Neural progenitor cell (in vitro differentiated cells): ENCODE results near the gene AMBRA1. TPM values are rescaled to one million over a fixed set of nuclear protein-coding genes. Genes with fewer than 3 reads are reported as not detected.

ENCODE experiments used
- DNase-seq: peaks from one replicate; pipeline ENCODE4 v3.0.0-alpha.2; 2016; ENCODE audit warnings: low spot score
- H2AFZ ChIP-seq: fragments of 200-600 bp; sonication (generic); replicated peaks from 2 replicates; pipeline ENCODE4 v1.6.1; 2016; ENCODE audit warnings: antibody characterized with exemption
- H3F3A ChIP-seq: fragments of 200-600 bp; sonication (generic); 2 replicates; pipeline ENCODE4 v1.6.1; 2016; ENCODE audit warnings: antibody characterized with exemption, low read depth
- H3K27ac ChIP-seq: fragments of 200-600 bp; sonication (generic); 2 replicates; pipeline ENCODE4 v1.5.1; 2016; ENCODE audit warnings: mild to moderate bottlenecking
- H3K27me3 ChIP-seq: fragments of 200-600 bp; sonication (generic); 2 replicates; pipeline ENCODE4 v1.6.1; 2016; ENCODE audit warnings: mild to moderate bottlenecking, moderate library complexity
- H3K36me3 ChIP-seq: fragments of 200-600 bp; sonication (generic); 2 replicates; pipeline ENCODE4 v1.5.1; 2016
- H3K4me1 ChIP-seq: fragments of 200-600 bp; sonication (generic); 2 replicates; pipeline ENCODE4 v1.6.1; 2016; ENCODE audit warnings: mixed run types
- H3K4me2 ChIP-seq: fragments of 200-600 bp; sonication (generic); 2 replicates; pipeline ENCODE4 v1.6.1; 2016
- H3K4me3 ChIP-seq: fragments of 200-600 bp; sonication (generic); 2 replicates; pipeline ENCODE4 v1.5.1; 2016
- H3K79me2 ChIP-seq: fragments of 200-600 bp; sonication (generic); 2 replicates; pipeline ENCODE4 v1.6.1; 2016; ENCODE audit warnings: low read depth
- H3K9ac ChIP-seq: fragments of 200-600 bp; sonication (generic); 2 replicates; pipeline ENCODE4 v1.6.1; 2016
- H3K9me3 ChIP-seq: fragments of 200-600 bp; sonication (generic); 2 replicates; pipeline ENCODE4 v1.5.1; 2016; ENCODE audit warnings: low read depth
- H4K20me1 ChIP-seq: fragments of 200-600 bp; sonication (generic); 2 replicates; pipeline ENCODE4 v1.6.1; 2016; ENCODE audit warnings: low read depth
- H3K27ac Mint-ChIP-seq: 3 replicates; pipeline ENCODE4 v1.8.0; 2021; ENCODE audit warnings: mixed read lengths
- H3K27me3 Mint-ChIP-seq: 2 replicates; pipeline ENCODE4 v1.8.0; 2022; ENCODE audit warnings: low read depth, mild to moderate bottlenecking, inconsistent platforms, moderate library complexity, mixed read lengths; ENCODE audit not compliant: insufficient read depth
- H3K36me3 Mint-ChIP-seq: 3 replicates; pipeline ENCODE4 v1.8.0; 2021; ENCODE audit warnings: mixed read lengths
- H3K4me1 Mint-ChIP-seq: 3 replicates; pipeline ENCODE4 v1.8.0; 2021; ENCODE audit warnings: mixed read lengths
- H3K4me3 Mint-ChIP-seq: 3 replicates; pipeline ENCODE4 v1.8.0; 2021; ENCODE audit warnings: mild to moderate bottlenecking, moderate library complexity, mixed read lengths
- H3K9me3 Mint-ChIP-seq: 3 replicates; pipeline ENCODE4 v1.8.0; 2020; ENCODE audit warnings: mixed read lengths
- EZH2 ChIP-seq: fragments of 200-600 bp; sonication (generic); IDR thresholded peaks from 2 replicates; pipeline ENCODE4 v1.6.1; 2017; ENCODE audit warnings: antibody characterized with exemption, mild to moderate bottlenecking, moderate library complexity
- EZH2phosphoT487 ChIP-seq: fragments of 200-600 bp; sonication (generic); IDR thresholded peaks from 2 replicates; pipeline ENCODE4 v1.6.1; 2017; ENCODE audit warnings: antibody characterized with exemption
- total RNA-seq: library from RNA; depleted of rRNA; stranded (reverse); fragments of >200 nt; gene quantifications from 2 replicates; pipeline ENCODE4 v1.2.3, GENCODE V29; 2015; ENCODE audit warnings: low replicate concordance
- TF ChIP-seq, protein P1 (sequence below): fragments of 200-600 bp; sonication (generic); IDR thresholded peaks from 2 replicates; pipeline ENCODE4 v1.5.1; 2017; ENCODE audit warnings: antibody characterized with exemption, mild to moderate bottlenecking

The AMBRA1 gene
- total RNA-seq, 1 donor from 2014 or later: 20.7 TPM

DNA sequence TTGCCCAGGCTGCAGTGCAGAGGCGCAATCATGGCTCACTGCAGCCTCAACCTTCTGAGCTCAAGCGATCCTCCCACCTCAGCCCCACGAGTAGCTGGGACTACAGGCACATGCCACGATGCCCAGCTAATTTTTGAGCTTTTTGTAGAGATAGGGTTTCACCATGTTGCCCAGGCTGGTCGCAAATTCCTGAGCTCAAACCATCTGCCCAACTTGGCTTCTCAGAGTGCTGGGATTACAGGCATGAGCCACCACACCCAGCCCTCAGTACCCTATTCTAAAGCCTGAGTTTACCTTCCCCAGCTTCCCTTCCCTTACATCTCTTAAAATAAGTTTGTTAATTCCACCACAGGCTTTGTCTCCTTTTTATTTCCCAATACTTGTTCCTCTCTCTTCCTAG lies 59.1 kb downstream of the AMBRA1 start:
- no peak overlapping the region for H3K27ac ChIP-seq
- H3K36me3 ChIP-seq: no peaks in the 10 kb centered on the region
- H3K4me3 ChIP-seq: no peak overlapping the region
- H3K79me2 ChIP-seq: peaks cover 88% of the 10 kb centered on the region
- no peak overlapping the region for H2AFZ ChIP-seq
- H3K9me3 Mint-ChIP-seq: peaks cover 4% of the 10 kb centered on the region
- no peak overlapping the region for H3K4me2 ChIP-seq
- DNase-seq: no peak
- H3K4me1 Mint-ChIP-seq: peaks cover 13% of the 10 kb centered on the region
- H3F3A ChIP-seq: peaks cover 15% of the 10 kb centered on the region
- no peaks in the 10 kb centered on the region for H3K27me3 Mint-ChIP-seq
- H3K27me3 ChIP-seq: no peaks in the 10 kb centered on the region
- TF ChIP-seq EZH2 (no peak), EZH2phosphoT487 (no peak)
- TF ChIP-seq, protein P1, sequence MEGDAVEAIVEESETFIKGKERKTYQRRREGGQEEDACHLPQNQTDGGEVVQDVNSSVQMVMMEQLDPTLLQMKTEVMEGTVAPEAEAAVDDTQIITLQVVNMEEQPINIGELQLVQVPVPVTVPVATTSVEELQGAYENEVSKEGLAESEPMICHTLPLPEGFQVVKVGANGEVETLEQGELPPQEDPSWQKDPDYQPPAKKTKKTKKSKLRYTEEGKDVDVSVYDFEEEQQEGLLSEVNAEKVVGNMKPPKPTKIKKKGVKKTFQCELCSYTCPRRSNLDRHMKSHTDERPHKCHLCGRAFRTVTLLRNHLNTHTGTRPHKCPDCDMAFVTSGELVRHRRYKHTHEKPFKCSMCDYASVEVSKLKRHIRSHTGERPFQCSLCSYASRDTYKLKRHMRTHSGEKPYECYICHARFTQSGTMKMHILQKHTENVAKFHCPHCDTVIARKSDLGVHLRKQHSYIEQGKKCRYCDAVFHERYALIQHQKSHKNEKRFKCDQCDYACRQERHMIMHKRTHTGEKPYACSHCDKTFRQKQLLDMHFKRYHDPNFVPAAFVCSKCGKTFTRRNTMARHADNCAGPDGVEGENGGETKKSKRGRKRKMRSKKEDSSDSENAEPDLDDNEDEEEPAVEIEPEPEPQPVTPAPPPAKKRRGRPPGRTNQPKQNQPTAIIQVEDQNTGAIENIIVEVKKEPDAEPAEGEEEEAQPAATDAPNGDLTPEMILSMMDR: no peak
- H3K9ac ChIP-seq: no peak overlapping the region
- no peaks in the 10 kb centered on the region for H3K9me3 ChIP-seq
- peaks cover 8% of the 10 kb centered on the region for H3K36me3 Mint-ChIP-seq
- H3K4me1 ChIP-seq: peaks cover 11% of the 10 kb centered on the region
- no peak overlapping the region for H3K4me3 Mint-ChIP-seq
- peaks cover 55% of the 10 kb centered on the region for H4K20me1 ChIP-seq
- H3K27ac Mint-ChIP-seq: no peak overlapping the region

GRCh38 chr11:46533396-46534100 lies 60.3 kb downstream of the AMBRA1 start:
- Mint-ChIP-seq H3K9me3 (peaks cover 4% of the 10 kb centered on the region), H3K4me1 (peaks cover 13% of the 10 kb centered on the region), H3K36me3 (peaks cover 8% of the 10 kb centered on the region), H3K4me3 (no peak overlapping the region), H3K27ac (no peak overlapping the region), H3K27me3 (no peaks in the 10 kb centered on the region)
- no peaks in the 10 kb centered on the region for H3K9me3 ChIP-seq
- no peaks in the 10 kb centered on the region for H3K27me3 ChIP-seq
- H3F3A ChIP-seq: peaks cover 9% of the 10 kb centered on the region
- no peak overlapping the region for H3K9ac ChIP-seq
- no peak overlapping the region for H3K27ac ChIP-seq
- peaks cover 58% of the 10 kb centered on the region for H4K20me1 ChIP-seq
- H3K36me3 ChIP-seq: no peaks in the 10 kb centered on the region
- peaks cover 11% of the 10 kb centered on the region for H3K4me1 ChIP-seq
- TF ChIP-seq, protein P1: no peak
- TF ChIP-seq EZH2phosphoT487 (no peak), EZH2 (no peak)
- H3K4me2 ChIP-seq: no peak overlapping the region
- no peak overlapping the region for H3K4me3 ChIP-seq
- H2AFZ ChIP-seq: no peak overlapping the region
- H3K79me2 ChIP-seq: peaks cover 85% of the 10 kb centered on the region
- no peak for DNase-seq

GRCh38 chr11:46529928-46530574 lies 63.8 kb downstream of the AMBRA1 start:
- H3K4me1 Mint-ChIP-seq: peaks cover 6% of the 10 kb centered on the region
- H3K9me3 Mint-ChIP-seq: peaks cover 4% of the 10 kb centered on the region
- no peak for DNase-seq
- Histone ChIP-seq H2AFZ (no peak overlapping the region), H3K4me2 (no peak overlapping the region), H3K36me3 (no peaks in the 10 kb centered on the region), H3F3A (no peaks in the 10 kb centered on the region), H3K9me3 (no peaks in the 10 kb centered on the region), H3K27ac (no peak overlapping the region), H3K27me3 (no peaks in the 10 kb centered on the region), H3K79me2 (peaks cover 93% of the 10 kb centered on the region), H4K20me1 (peaks cover 32% of the 10 kb centered on the region), H3K9ac (no peak overlapping the region), H3K4me3 (no peak overlapping the region), H3K4me1 (no peaks in the 10 kb centered on the region)
- no peak overlapping the region for H3K27ac Mint-ChIP-seq
- no peak overlapping the region for H3K4me3 Mint-ChIP-seq
- no peaks in the 10 kb centered on the region for H3K27me3 Mint-ChIP-seq
- H3K36me3 Mint-ChIP-seq: peaks cover 10% of the 10 kb centered on the region
- TF ChIP-seq EZH2 (no peak), EZH2phosphoT487 (no peak)
- TF ChIP-seq, protein P1: no peak
